ENCODE data around the gene SLC6A3. TPM values are rescaled to one million over a fixed set of nuclear protein-coding genes. Genes with fewer than 3 reads are reported as not detected.

Gene SLC6A3
- total and polyA plus RNA-seq, 2 donors (not counting 1 experiment from before 2014, with no cell fraction given) = 0.01 to 0.15 TPM

- ATAC-seq (ENCODE audit: low read depth) (no peak), DNase-seq (no peak)
- H3K27me3 Mint-ChIP-seq = peaks cover 25% of the 10 kb centered on the region
- Histone ChIP-seq H3K4me3 (ENCODE audit: control extremely low read depth in 1 of 5, extremely low read depth in 1 of 5, insufficient read depth in 1 of 5, low read depth in 2 of 5, low read length in 4 of 5) (no peak overlapping the region), H4K20me1 (ENCODE audit: control insufficient read depth, insufficient read depth, low read length, poor library complexity, severe bottlenecking) (no peaks in the 10 kb centered on the region), H3K27ac (ENCODE audit: low read length in 2 of 2) (no peak overlapping the region), H3K79me2 (ENCODE audit: control insufficient read depth, insufficient read depth, low read length) (no peaks in the 10 kb centered on the region), H3K9me3 (ENCODE audit: control extremely low read depth in 1 of 3, control insufficient read depth in 2 of 3, insufficient read depth in 1 of 3, low read length in 2 of 3) (peaks cover 0 to 5% (median 0%) of the 10 kb centered on the region in 3 donors), H3K4me1 (ENCODE audit: control insufficient read depth in 2 of 2, insufficient read depth in 2 of 2, low read length in 2 of 2) (peaks cover 0 to 6% of the 10 kb centered on the region in 2 donors), H2AFZ (ENCODE audit: insufficient read depth, low read depth, low read length, poor library complexity, severe bottlenecking) (no peak overlapping the region), H3K9ac (ENCODE audit: low read length) (no peak overlapping the region), H3K4me2 (replicated peaks; ENCODE audit: low read depth, low read length, poor library complexity, severe bottlenecking) (no peak overlapping the region), H3K27me3 (replicated peaks in 1 of 4; ENCODE audit: control extremely low read depth in 1 of 4, control insufficient read depth in 3 of 4, insufficient read depth in 4 of 4, low read length in 3 of 4) (peaks cover 0 to 25% (median 2%) of the 10 kb centered on the region in 4 experiments), H3K36me3 (replicated peaks in 1 of 2; ENCODE audit: control extremely low read depth in 1 of 2, control insufficient read depth in 1 of 2, extremely low read depth in 1 of 2, insufficient read depth in 2 of 2, low read length in 1 of 2) (no peaks in the 10 kb centered on the region)
- no peak overlapping the region for H3K4me3 Mint-ChIP-seq
- peaks cover 9% of the 10 kb centered on the region for H3K4me1 Mint-ChIP-seq
- ChIA-PET CTCF (no interaction called here), POLR2A (no interaction called here)
- no peak for TF ChIP-seq EZH2 (IDR thresholded peaks at IDR 0.05; ENCODE audit: borderline replicate concordance, insufficient read depth, low read depth, low read length, poor library complexity, severe bottlenecking)
- no peak for TF ChIP-seq CTCF (IDR thresholded peaks at IDR 0.05)
- no peaks in the 10 kb centered on the region for H3K9me3 Mint-ChIP-seq (ENCODE audit: insufficient read depth)
- intact Hi-C loops (cut with micrococcal nuclease) = no loop called here
- 89% methylated on average over 23 of the region's 23 CpGs for WGBS (ENCODE audit: insufficient coverage)
- H3K27ac Mint-ChIP-seq = no peak overlapping the region
These were observed 31.5 kb downstream of the SLC6A3 start for GRCh38 chr5:1413611-1414241.

GRCh38 chr5:1413211-1413610 lies 32.0 kb downstream of the SLC6A3 start:
- Mint-ChIP-seq H3K9me3 (ENCODE audit: insufficient read depth) (no peaks in the 10 kb centered on the region), H3K27me3 (peaks cover 25% of the 10 kb centered on the region), H3K4me3 (no peak overlapping the region), H3K27ac (no peak overlapping the region), H3K4me1 (peaks cover 9% of the 10 kb centered on the region)
- no peaks in the 10 kb centered on the region for H4K20me1 ChIP-seq (ENCODE audit: control insufficient read depth, insufficient read depth, low read length, poor library complexity, severe bottlenecking)
- peaks cover 0 to 28% (median 2%) of the 10 kb centered on the region in 4 experiments for H3K27me3 ChIP-seq (replicated peaks in 1 of 4; ENCODE audit: control extremely low read depth in 1 of 4, control insufficient read depth in 3 of 4, insufficient read depth in 4 of 4, low read length in 3 of 4)
- no peak for ATAC-seq (ENCODE audit: low read depth)
- no peaks in the 10 kb centered on the region for H3K36me3 ChIP-seq (replicated peaks in 1 of 2; ENCODE audit: control extremely low read depth in 1 of 2, control insufficient read depth in 1 of 2, extremely low read depth in 1 of 2, insufficient read depth in 2 of 2, low read length in 1 of 2)
- H3K27ac ChIP-seq (ENCODE audit: low read length in 2 of 2) = no peak overlapping the region
- ChIA-PET POLR2A (no interaction called here), CTCF (no interaction called here)
- H3K4me1 ChIP-seq (ENCODE audit: control insufficient read depth in 2 of 2, insufficient read depth in 2 of 2, low read length in 2 of 2) = peaks cover 0 to 6% of the 10 kb centered on the region in 2 donors
- peaks cover 0 to 5% (median 0%) of the 10 kb centered on the region in 3 donors for H3K9me3 ChIP-seq (ENCODE audit: control extremely low read depth in 1 of 3, control insufficient read depth in 2 of 3, insufficient read depth in 1 of 3, low read length in 2 of 3)
- H3K4me3 ChIP-seq (ENCODE audit: control extremely low read depth in 1 of 5, extremely low read depth in 1 of 5, insufficient read depth in 1 of 5, low read depth in 2 of 5, low read length in 4 of 5) = no peak overlapping the region
- TF ChIP-seq EZH2 (IDR thresholded peaks at IDR 0.05; ENCODE audit: borderline replicate concordance, insufficient read depth, low read depth, low read length, poor library complexity, severe bottlenecking) = no peak
- no peak for TF ChIP-seq CTCF (IDR thresholded peaks at IDR 0.05)
- H3K9ac ChIP-seq (ENCODE audit: low read length) = no peak overlapping the region
- H3K79me2 ChIP-seq (ENCODE audit: control insufficient read depth, insufficient read depth, low read length) = no peaks in the 10 kb centered on the region
- intact Hi-C loops (cut with micrococcal nuclease) = no loop called here
- no peak for DNase-seq
- 77% methylated on average over 12 of the region's 13 CpGs for WGBS (ENCODE audit: insufficient coverage)
- H2AFZ ChIP-seq (ENCODE audit: insufficient read depth, low read depth, low read length, poor library complexity, severe bottlenecking) = no peak overlapping the region
- no peak overlapping the region for H3K4me2 ChIP-seq (replicated peaks; ENCODE audit: low read depth, low read length, poor library complexity, severe bottlenecking)

Measured in B cell (primary cell).